Measurements from ENCODE around the gene B3GAT3.

GRCh38 chr11:62648185-62648966, 26.6 kb upstream of the B3GAT3 start:
- TF ChIP-seq CTCF (IDR thresholded peaks at IDR 0.05) (no peak), POLR2A (IDR thresholded peaks at IDR 0.05) (no peak)

All from thyroid gland (tissue), 4 donors.